Mesenteric fat pad (tissue), 1 donor: ENCODE measurements around the gene PEPD. TPM values are rescaled to one million over a fixed set of nuclear protein-coding genes. Genes with fewer than 3 reads are reported as not detected.

Source experiments
- DNase-seq: peaks from one replicate; pipeline ENCODE4 v3.0.0-alpha.2; 2020; ENCODE audit warnings: low spot score
- total RNA-seq: library from RNA; stranded (reverse); fragmentation: NEBNext Ultra II Directional; extraction: Animal tissue kit (Norgen Biotek cat#: 25700); gene quantifications from one replicate; pipeline ENCODE4 v1.2.1, GENCODE V29; 2021
- donor health status: DM: yes; HTN: yes; CAD: no.

PEPD gene
- total RNA-seq, 1 donor from 2014 or later, result 97.0 TPM

DNA sequence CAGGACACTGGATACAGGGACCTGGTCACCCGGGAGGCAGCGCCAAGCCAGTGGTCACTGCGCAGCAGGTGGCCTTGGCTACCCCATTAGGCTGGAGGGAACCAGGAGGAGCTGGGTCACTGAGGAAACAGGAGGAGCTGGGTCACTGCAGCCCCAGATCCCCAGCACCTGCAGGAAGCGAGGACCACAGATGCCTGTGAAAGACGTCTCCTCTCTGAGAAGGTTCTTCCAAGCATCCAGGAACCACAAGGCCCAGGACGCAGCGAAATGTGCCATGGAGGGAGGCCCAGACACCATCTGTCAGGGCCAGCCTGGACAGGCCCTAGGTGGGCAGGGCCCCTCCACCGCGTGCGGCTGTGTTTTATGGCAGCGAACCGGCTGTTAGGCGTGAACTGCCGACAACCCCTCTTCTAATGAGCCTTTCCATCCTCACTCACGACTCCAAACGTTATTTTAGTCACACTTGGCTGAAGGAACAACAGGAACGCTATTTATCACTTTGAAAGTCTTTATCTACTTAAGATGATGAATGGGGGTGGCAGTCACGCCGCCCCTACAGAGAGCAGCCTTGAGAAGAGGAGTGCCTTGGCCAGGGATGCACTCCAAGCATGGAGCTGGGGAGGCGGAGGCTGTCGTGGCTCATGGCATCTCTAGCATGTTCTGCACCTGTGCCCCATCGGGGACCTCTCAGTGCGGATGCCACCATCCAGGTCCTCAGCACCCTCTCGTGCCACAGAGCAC lies 94.8 kb downstream of the PEPD start:
- DNase-seq, result no peak

DNA sequence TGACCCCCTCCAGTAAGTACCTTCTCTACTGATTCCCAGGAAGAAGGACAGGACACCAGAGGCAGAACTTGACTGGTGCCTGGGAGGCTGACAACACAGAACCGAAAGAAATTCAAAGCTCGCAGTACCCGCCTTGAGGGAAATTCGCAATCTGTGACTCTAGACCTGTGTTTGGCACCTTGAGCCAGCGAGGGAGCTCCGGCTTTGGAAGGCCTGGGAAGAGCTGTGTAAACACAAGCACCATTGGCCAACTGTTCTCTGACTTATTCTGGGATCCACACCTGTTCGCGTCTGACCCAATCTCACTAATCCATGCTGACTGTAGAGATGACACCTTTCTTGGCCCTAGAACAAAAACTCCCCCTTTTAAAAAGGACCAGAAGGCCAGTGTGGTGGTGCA lies 97.4 kb downstream of the PEPD start:
- no peak for DNase-seq

DNA sequence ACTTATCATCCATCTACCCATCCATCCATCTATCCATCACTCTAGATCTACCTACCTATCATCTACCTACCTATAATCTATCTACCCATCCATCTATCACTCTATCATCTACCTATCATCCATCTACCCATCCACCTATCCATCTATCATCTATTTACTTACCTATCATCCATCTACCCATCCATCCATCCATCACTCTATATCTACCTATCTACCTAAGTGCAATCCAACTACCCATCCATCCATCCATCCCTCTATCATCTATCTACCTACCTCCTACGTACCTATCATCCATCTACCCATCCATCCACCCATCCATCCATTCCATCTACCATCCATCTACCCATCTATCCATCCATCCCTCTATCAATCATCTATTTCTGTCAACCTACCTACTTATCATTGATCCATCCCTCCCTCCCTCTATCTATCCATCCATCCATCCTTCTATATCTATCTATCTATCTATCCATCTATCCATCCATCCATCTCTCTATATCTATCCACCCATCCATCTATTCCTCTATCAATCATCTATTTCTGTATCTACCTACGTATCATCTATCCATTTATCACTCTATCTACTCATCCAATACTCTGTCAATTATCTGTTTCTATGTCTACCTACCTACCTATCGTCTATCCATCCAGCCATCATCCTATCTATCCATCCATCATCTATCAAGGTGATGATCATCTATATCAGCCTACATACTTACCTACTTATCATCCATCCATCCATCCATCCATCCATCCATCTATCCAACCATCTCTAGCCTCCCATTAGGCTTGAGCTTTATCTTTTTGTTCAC lies 99.0 kb downstream of the PEPD start:
- no peak for DNase-seq

DNA sequence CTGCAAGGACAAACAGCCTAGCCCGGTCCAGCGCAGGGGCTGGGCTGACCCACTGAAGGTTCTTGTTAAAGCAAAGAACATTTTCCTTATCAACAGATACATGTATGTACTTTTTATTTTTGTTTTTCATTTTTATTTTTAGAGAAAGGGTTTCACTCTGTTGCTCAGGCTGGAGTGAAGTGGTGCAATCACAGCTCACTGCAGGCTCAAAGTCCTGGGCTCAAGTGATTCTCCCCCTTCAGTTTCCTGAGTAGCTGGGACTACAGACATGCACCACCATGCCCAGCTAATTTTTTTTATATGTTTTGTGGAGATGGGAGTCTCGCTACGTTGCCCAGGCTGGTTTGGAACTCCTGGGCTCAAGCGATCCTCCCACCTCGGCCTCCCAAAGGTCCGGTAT lies 100.2 kb downstream of the PEPD start:
- no peak for DNase-seq

DNA sequence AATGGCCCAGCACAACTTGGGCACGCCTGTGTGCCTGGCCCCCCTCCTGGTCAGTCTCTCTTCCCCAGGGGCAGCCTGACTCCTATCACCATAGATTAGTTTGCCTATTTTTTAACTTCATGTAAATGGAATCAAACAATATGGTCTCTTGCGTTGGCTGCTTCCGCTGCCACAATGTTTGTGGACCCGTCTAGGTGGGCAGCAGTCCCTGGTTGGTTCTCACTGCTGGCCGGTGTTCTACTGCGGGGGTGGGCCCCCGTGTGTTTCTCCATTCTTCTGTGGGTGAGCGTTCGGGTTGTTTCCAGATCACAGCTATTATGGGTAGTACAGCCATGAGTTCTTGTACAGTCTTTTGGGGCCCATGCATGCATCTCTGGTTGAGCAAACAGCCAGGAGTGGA lies 100.8 kb downstream of the PEPD start:
- DNase-seq, result no peak

DNA sequence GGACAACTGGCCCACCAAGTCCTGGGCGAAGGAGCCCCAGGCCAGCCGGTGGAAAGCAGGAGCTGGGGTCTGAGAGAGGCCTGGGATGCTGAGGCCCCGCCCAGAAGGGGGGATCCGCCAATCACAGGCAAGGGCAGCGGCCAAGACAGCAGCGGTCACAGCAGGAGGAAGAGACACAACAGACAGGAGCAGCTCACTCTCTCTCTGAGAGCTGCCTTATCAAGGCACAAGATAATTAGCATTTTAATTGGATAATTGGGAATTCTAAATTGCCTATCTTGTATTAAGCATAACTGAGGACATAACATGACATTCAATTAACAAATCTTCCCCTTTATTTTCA lies 101.8 kb downstream of the PEPD start:
- DNase-seq, result no peak

DNA sequence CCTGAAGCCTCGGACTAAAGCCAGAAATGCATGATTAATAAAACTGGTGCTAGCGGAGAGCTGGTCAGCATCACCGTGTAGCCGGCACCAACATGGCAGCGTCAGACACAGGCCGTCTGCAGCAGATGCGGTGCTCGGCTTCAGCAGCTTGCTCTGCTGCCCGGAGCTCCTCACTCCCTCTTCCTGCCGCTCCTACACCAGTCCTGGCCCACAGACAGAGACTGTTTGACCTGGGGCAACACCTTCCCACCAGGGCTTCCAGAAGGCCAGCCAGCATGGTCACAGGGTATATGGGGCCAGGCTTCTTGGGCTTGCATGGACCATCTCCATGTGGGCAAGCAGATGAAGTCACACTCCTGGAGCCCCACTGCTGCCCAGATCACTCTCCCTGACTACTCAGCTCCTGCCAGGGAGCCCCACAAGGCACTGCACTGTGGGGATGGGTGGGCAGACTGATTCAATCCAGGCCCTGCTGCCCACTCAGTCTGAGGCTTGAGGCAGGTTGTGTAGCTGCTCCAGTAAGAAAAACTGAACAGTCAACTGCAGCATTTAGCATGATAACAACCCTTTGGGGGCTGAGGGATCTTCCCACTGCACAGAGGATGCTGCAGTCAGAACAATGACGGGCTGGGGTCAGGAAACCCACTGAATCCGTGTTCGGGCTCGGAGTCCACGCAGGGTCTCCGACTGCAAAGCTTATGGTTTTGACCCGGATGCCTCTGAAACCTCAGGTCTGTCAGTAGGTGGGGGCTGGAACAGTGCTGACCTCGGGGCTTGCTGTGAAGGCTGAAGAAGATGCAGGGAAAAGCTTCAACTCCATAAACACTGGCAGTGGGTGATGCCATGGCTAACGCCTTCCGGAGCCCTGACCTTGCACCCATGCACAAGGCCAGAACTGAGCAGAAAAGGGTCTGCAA lies 102.5 kb downstream of the PEPD start:
- no peak for DNase-seq

DNA sequence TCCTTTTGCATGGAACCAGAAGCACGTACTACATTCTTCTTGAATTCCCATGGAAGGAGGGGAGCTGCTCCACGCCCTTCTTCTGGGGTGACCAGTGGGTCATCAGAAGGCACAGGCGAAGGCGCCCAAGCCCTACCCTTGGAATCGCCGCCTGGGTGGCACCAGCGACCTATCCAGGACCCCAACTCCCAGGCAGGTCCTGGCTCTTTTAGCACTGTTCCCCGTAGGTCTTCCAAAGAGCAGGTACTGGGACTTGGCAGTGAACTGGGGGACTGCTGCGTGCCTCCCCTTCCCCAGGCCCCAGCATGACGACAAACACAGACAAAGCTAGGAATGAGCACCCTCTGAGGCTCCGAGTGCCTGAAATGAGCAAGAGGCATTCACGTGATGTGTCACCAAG lies 103.1 kb downstream of the PEPD start:
- no peak for DNase-seq

DNA sequence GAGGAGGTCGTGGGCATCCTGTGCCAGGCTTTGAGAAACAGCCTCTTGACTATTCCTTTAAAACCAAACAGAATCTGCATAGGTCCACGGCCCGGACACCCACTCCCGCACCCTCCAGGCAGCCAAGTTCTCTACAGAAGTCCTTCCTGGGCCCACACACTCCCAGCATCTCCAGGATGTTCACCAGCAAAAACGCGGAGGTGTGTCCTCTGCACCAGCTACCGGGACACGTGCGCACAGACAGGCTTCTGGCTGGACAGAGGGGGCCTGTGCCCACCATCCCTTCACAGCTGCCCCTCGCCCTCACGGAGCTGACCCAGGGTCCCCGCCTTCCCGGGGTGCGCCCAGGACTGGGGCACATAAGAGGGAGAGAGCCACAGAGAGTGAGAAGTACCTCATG lies 103.8 kb downstream of the PEPD start:
- no peak for DNase-seq

DNA sequence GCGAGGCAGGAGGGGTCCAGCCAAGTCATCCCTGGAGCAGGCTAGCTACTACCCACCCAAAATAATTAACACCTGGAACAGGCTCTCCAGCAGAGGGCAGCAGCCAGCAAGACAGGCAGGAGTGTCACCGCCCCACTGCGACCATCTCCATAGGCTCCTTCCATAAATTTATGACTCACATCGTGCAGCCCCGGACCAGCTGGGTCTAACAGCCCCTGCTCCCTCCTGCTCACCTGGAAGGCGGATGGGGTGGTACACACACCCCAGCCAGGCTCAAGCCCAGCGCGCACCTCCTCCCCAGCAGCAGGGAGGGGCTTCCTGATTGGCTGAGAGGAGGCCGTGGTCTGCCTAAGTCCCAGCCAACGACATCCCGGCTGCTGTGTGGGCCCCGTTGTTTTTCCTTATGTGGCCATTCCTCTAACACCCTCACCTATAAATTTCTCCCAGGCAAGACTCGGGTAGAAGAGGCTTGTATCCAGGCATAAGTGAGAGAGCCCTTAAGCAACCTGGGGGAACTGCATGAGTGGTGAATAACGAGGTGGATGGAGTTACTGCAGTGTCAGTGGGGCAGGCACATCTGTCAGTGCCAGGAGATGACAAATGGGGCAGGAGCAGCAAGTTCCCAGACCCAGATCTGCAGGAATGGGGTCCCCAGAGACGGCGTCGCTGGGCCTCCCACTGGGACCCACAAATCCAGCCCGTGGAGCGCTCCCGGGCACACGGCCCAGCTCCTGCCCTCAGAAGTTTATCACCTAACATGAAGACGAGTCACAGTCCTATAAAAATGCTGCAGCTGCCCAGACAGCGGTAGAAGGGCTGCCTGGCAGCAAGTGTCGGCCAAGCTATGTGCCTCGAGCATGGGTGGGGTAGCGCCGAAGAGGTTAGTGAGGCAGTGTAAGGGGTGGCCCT lies 105.0 kb downstream of the PEPD start:
- DNase-seq, result no peak

DNA sequence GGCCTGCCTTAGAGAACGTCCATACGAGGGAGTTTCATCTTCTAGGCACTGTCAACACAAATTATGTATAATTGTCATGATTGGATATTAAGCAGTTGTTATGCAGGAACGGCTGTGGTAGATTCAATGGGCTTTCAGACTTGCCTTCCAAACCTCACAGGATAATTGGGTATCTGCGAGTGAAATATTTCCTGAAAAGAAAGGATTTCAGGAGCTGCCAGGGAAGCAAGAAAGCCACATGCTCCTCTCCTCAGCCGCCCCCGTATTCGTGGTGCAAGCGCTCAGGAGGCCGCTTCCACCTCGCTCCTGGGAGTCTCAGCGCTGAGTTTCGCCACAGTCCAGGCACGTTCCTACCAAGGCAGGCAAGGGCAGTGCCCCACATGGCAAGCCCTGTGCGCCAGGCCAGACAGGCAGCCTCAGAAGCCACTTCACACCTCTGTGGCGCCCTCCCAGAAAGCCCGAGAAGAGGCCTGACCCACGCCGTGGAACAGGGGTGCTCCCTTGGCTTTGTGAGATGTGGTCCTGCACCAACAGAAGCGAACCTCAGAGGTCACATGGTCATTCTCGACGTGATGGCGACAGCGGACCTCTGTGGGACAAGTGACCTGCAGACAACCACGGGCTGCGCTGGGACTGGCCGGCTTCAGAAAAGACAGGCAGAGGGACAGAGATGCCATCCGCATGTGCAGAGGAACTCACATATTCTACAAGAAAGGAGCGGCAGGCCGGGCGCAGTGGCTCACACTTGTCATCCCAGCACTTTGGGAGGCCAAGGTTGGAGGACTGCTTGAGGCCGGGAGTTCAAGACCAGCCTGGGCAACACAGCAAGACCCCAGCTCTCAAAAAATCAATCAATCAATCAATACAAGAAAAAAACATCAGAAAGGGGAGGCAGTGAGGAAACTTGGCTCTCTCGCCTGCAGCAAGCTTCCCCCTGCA lies 106.7 kb downstream of the PEPD start:
- DNase-seq, result no peak

DNA sequence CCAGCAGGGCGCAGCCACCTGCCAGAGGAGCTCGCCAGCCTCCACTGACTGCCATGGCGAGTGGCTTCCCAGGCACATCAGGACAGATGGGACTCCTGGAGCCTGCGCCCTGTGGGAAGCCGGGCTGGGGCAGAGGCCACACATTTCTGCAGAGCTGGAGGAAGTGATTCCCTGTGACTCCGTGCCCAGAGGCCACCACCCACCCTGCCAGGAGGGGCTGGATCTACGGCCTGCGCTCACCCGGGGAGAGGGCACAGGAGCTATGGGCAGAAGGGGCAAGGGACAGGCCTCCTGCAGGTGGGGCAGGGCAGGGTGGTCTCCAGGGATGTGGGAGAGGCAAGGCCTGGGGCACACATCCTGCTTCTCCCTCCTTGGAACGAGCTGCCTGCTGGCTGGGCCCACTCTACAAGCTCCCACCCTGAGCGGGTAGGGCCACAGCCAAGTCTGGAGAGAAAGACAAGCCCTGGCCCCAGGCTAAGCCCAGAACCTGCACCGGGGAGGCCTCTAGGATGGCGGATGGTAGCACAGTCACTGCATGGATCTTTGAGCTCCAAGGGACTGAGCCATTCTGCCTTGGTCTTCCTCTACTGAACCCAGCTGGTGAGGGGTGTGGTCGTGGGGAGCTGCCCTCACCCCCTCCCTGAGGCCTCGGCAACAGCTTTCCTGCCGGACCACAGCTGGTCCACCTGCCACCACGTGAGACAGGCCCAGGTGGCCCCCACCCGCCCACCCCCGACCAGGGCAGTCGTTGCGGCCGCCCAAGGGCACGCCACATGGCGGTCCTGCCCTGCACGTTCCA lies 107.5 kb downstream of the PEPD start:
- no peak for DNase-seq

DNA sequence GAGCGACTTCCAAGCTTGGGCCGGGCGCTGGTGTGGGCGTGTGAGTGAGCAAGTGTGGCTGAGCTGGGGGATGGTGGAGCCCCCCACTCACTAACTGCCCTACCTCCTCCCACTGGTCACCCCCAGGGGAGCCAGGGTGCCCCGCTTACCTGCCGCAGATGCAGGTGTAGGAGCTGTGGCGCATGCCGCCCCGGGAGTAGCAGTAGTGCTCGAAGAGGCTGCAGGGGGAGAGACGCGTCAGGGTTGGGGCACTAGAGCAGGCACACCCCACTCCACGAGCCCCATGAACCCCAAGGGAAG lies 108.2 kb downstream of the PEPD start:
- DNase-seq, result no peak

DNA sequence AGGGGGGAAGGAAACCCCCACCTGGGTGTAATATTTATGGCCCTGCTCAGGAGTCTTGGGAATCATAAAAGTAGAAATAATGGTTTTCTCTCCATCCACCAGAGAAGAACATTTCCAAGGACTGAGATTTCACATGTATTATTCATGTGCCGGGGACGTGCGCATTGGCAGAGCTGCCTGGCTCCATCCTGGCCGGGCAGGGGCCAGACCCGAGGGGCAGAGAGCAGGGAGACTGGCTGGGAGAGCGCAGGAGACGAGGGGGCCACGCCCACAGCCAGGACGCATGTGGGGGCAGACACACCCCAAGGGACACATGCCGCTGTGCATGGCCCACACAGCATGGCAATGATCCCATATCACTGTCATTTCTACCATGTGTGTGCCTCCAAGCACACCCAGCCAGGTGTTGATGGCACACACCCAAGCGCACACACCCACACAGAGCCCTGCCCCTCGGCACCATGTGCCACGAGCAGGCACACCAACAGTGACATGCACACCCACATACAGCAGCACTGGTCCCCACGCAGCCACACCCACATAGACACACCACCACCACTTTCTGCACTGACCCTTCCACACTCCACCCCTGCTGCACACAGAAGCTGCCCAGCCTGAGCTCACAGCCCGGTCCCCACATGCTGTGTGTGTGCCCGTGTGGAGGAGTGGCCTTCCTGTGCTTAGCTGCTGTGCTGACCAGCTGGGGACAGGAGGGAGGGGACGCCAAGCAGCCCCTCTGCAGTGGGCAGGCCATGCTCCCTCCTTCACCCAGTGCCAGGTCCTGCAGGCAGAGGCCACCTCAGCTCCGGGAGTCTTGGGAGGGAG lies 108.8 kb downstream of the PEPD start:
- no peak for DNase-seq

DNA sequence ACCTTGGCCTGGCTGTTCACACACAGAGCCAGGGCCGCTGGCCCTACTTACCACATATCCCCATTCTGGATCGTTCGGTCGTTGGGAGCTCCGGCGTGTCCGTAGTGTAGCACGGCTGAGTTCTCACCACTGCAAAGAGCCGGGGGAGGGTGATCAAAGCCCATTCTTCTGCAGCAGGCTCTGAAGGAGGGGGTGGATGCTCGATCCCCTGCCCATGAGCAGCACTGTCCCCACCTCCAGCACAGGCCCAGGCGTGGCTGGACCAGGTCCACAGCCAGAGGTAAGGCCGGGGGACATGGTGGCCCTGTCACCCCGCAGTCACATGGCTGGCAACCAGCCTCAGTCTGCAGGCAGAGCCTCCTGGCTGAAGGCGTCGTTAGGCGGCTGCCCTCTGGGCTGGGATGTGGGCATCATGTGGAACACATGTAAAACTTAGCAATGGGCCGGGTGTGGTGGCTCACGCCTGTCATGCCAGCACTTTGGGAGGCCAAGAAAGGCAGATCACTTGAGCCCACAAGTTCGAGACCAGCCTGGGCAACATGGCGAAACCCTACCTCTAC lies 109.9 kb downstream of the PEPD start:
- DNase-seq, result no peak

DNA sequence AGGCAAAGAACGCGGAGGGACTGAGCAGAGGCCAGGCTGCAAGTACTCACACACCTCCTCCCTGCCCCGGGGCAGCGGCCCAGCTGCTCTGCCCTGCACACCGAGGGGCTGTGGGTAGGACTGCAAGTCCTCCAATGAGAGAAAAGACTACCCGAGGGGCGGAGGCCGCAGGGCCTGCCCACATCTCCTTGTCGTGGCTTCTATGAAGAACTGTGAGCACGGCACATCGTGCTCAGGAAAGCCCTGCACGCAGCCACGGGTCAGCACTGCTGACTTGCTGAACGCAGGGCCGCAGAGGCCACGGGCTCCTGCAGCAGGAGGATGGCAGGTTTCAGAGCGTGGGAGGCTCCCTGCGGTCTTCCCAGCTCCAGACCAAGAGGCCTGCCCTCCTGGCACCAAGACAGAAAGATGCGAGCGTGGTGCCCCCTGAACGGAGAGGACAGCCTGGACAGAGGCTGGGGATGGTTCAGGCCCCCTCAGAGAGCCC lies 110.6 kb downstream of the PEPD start:
- DNase-seq, result no peak

DNA sequence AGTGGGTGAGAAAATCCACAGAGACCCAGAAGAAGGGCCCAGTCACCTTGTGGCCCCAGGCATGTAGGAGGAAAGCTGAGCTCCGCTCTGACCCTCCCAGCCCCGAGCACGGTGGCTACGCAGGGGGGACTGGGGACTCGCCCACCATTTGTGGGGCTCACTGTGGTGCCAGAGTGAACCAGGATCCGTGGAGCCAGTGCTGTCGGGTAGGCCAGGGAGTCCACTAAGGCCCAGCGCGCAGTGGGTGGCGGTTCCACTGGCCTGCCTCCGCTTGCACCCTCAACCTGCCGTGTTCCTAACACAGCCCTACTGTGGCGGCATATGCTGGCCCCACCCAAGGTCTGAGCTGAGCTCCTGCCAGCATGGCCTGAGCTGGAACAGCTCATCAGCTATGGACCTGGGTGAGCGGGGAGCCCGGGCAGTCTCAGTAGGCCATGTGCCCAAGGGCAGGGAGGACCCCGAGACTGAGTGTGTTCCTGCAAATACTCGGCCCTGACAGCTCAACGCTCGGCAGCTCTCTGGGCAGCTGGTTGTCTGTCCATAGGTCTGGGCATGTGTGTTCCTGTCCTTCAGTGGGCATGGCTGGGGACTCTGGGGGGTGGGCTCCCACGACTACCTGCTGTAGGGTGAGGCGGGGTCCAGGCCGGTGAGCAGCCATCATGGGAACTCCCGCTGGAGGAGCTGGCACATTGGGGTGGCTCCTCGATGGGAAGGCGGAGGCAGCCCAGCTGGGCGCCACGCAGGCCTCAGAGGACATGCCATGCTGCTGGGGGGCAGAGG lies 111.5 kb downstream of the PEPD start:
- no peak for DNase-seq
